Skin epidermis (tissue), 12 donors: ENCODE results near the gene PPDPF.

Source experiments
- H3K27ac ChIP-seq, 21 experiments: fragments of 200-600 bp; sonication (generic) in 11 of 21; one replicate each; pipeline ENCODE4 v1.5.0; 2020; ENCODE audit warnings: mild to moderate bottlenecking in 3 of 21, inconsistent platforms in 2 of 21, moderate library complexity in 2 of 21
- H3K4me3 ChIP-seq, 7 experiments: fragments of 200-600 bp; sonication (generic) in 2 of 7; one replicate each; pipeline ENCODE4 v1.5.0; 2020; ENCODE audit warnings: inconsistent platforms in 2 of 7, mild to moderate bottlenecking in 2 of 7, moderate library complexity in 1 of 7

The PPDPF gene

DNA sequence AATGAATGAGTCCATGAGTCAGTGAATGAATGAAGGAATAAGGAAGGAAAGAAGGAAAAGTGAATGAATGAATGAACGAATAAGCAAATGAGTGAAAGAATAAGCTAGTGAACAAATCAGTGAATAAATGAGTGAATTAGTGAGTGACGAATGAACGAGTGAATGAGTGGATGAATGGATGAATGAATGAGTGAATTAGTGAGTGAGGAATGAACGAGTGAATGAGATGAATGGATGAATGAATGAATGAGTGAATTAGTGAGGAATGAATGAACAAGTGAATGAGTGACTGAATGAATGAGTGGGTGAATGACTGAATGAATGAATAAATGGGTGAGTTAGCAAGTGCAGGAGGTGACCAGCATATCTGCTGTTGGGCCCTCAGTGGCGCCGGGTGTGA lies 23.2 kb downstream of the PPDPF start:
- Histone ChIP-seq H3K27ac (no peak overlapping the region), H3K4me3 (no peak overlapping the region)

DNA sequence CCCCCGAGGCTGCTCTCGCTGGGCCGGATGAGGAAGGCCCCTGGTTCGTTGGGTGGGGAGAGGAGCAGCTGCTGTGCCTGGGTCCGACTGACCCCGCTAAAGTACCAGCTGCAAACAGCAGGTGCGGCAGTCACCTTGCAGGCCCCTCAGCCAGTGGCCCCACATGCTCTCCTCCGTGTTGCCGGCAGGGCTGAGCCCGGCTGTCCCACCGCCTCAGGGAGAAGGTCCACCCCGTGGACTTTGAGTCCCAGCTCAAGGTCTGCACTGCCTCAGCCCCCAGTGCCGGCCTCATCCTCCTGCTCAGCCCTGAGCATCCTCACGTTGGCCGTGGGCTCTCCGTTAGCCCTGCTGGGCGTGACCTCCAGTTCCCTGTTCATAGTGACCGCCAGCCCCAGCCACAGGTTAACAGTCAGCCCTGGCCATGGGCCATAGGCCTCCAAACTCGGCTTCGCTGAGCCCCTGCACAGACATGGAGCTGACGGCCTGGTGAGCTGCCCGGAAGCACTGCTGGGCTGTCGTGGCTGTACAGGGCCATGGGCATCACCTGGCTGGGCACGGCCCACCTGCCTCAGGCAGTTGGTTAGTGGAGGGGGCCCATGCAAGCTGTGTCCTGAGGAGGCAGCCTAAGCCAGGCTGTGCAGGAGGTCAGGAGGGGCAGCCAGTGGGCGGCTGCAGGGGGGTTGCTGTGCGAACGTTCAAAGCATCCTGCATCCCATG lies 23.8 kb downstream of the PPDPF start:
- no peak overlapping the region for H3K4me3 ChIP-seq
- H3K27ac ChIP-seq = peak overlapping the region in 1 of 21 experiments; percentile 14

DNA sequence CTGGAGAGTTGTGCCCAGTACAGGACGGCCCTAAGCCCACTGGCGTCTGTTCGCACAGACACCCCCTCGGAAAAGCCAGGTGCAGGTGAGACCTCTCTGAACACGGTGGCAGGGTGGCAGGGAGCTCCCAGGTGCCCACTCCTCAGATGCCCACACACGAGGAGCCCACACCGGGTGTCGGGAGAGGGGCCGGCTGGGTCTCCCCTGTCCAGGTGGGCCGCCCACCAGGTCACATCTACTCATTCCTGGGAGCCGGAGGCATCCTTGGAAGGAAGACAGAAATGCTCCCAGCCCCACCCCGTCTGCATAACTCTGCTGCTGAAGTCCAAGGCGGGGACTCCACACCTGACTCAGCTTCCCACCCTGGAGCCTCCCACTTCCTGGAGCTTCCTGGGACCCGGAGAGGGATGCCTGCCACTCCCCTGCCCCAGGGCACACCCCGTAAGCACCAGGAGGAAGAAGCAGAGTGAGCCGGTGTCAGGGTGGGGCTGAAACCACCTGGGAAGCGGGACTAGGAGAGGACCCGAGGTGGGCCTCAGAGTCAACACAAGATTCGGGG lies 24.5 kb downstream of the PPDPF start:
- Histone ChIP-seq H3K4me3 (no peak overlapping the region), H3K27ac (peak overlapping the region in 1 of 21 experiments; percentile 14)

DNA sequence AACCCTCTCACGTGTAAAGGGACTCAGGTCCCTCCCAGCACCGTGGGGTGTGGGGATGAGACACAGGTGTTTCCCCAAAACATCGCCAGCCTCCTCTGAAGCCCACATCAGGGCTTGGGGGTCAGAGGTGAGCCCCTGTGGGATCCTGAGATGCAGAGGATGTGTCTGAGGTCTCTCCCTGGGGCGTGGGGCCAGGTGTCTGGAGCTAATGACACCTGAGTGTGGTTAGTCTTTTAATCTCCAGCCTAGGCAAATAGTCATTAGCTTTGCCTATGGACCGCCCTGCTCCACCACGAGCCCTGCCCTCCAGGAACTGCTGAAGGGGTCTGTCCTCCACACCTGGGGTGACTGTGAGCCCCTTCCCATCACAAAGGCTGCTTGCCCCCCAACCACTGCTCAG lies 25.2 kb downstream of the PPDPF start:
- Histone ChIP-seq H3K27ac (no peak overlapping the region), H3K4me3 (no peak overlapping the region)

DNA sequence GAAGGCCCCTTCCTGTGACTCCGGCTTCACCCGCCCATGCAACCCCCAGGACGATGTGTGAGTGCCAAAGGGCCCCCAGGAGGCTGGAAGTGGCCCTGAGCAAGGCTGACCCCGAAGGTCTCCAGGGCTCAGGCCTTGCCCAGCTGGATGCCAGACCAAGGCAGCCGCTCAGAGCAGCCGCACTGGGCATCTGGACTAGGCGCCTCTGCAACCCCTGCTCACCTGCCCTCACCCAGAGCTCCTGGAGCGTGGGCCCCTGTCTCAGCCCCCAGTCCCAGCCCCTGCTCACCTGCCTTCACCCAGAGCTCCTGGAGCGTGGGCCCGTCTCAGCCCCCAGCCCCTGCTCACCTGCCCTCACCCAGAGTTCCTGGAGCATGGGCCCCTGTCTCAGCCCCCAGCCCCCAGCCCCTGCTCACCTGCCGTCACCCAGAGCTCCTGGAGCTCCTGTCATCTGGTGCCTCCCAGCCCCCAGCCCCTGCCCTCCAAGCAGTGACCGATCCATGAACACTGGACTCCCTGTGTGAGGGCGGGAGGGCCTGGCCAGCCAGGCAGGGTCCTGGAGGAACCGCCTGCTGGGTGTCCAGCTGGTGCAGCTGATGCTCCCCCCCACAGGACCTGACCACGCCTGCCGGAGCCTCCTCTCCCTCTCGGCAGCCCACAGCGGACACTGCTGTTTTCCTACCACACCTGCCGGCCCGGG lies 25.8 kb downstream of the PPDPF start:
- H3K27ac ChIP-seq = no peak overlapping the region
- no peak overlapping the region for H3K4me3 ChIP-seq

DNA sequence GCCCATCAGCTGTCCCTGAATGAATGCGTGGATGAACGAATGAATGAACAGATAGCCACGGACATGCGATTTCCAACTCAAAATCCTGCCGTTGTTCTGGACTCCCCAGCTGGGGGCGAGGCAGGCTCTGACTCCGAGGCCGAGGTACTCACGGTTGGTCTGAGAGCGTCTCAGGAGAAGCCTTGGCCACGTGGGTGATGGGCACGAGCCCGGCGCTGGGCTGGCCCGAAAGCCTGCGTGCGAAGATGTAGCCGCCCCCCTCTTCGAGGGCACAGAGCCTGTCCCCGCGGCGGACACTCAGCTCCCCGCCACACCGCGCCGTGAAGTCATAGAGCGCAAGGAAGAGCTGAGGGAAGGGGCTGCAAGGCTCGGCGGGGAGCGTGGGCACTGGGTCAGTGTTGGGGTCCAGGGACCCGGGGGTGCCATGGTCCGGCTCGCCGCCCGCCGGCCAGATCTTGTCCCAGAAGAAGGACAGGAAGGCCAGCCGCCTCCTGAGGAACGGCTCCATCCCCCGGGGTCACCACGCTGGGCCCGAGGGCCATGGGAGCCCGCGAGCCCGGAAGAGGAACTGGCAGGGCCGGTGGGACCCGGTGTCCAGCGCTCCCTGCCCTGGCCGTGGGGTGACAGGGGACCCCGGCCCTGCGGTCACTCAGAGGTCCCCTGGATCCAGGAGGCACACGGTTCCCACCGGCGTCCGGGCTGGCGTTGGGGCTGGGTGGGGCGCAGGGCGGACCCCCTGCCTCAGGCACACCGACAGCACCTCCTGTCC lies 26.6 kb downstream of the PPDPF start:
- Histone ChIP-seq H3K27ac (no peak overlapping the region), H3K4me3 (no peak overlapping the region)

DNA sequence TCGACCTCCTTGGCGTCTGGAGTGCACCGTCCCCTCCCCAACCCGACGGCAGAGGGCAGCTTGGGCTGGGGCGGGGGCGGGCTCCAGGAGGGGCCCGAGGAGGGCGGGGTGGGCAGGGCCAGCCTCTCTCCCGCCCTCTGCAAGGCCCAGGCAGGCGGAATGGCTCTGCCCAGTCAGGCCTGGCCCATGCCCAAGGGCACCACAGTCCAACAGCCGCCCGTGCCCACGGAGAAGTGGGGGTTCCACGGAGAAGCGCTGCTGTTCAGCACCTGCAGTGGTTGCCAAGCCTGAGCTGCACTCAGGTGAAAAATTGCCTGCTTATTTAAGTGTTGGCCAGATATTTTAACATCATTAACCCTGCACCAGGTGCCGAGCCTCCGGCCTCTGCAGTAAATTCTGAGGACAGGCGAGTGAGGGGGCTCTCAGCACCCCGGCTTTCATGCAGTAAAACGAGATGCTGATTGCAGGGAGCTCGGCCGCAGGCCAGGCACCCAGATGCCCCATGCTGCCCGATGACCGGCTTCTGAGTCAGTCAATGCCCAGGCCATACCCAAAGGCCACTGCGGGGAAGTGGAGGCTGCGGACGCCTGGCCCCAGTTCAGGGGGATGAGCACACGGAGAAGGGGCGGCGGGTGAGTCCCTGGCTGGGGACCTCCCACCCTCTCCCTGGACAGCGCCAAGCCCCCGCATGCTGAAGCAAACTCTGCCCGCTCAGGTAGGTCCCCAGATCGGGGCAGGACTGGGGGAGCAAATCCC lies 27.3 kb downstream of the PPDPF start, which contains the start of gene SRMS:
SRMS (minus strand) TSS at position 25 of the 756 bp plus-strand sequence. CDS start 286 bp downstream, outside the sequence.
- Histone ChIP-seq H3K27ac (no peak within 1 kb of the TSS), H3K4me3 (no peak within 1 kb of the TSS)

DNA sequence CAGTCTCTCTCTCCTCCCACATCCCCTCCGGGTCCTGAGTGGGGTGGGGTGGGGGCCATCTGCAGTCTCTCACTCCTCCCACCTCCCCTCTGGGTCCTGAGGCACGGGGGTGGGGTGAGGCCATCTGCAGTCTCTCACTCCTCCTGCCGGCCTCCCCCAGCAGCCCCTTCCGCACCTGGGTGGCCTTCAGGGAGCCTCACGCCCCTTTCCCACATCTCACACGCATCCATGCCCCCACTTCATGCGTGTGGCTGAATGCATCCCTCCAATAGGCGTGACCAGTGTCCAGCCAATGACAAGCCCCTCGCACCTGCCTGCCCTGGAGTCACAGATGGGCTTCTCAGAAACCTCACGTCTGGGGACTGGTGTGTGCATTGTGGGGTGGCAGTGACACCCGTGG lies 28.0 kb downstream of the PPDPF start:
- Histone ChIP-seq H3K4me3 (no peak overlapping the region), H3K27ac (no peak overlapping the region)

DNA sequence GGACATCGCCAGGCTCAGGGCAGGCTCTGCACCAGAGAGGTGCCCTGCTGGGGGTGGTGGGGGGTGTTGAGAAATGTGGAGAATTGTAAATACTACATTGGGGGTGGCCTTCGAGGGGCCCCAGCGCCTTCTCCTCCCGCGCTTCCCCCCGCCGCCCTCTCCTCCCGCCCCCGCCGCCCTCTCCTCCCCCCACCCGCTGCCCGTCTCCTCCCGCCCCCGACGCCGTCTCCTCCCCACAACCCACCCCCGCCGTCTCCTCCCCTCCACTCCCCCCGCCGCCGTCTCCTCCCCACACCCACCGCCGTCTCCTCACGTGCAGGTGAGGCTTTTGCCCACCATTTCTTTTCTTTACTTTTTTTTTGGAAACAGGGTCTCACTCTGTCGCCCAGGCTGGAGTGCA lies 28.5 kb downstream of the PPDPF start:
- no peak overlapping the region for H3K27ac ChIP-seq
- no peak overlapping the region for H3K4me3 ChIP-seq

DNA sequence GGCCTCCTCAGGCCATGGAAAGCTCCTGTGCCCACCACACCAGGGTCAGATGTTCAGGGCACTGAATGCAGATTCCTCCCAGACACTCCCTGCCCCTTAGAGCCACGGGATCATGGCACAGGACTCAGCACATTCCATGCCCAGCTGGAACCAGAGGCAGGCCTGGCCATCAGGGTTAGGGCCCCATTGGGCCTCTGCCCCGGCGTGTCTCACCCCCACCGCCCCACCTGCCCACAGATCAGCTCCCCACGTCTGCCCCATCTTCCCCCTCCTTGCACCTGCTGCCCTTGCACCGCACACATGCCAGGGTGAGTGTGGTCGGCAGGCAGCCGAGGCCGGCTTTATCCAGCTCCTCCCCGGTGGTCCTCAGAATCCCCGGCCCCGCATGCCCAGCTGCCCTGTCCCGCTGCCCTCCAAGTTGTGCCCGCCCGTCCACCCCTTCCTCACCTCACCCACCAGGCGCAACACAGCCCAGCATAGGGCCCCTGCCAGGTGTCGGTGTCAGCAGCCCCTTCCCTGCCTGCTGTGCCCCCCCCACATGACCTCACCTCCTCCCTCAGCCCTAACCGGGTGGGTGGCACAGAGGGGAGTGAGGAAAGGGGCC lies 29.2 kb downstream of the PPDPF start:
- no peak overlapping the region for H3K27ac ChIP-seq
- H3K4me3 ChIP-seq = no peak overlapping the region

DNA sequence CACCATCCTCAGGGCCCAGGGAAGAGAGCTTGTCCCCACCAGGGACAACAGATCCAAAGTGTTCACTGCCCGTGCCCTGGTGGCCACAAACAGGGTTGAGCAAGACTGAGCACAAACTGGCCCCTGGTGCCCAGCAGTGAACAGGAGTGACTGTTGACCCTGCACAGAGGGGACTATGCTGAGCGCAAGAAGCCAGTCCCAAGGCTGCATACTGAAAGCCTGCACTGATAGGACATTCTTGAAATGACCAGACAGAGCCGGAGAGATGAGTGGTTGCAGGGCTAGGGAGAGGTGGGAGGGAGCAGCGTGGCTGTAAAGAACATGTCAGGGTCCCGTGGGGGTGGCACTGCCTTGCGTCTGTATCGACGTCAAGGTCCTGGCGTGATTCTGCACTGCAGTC lies 30.5 kb downstream of the PPDPF start:
- Histone ChIP-seq H3K27ac (no peak overlapping the region), H3K4me3 (no peak overlapping the region)

DNA sequence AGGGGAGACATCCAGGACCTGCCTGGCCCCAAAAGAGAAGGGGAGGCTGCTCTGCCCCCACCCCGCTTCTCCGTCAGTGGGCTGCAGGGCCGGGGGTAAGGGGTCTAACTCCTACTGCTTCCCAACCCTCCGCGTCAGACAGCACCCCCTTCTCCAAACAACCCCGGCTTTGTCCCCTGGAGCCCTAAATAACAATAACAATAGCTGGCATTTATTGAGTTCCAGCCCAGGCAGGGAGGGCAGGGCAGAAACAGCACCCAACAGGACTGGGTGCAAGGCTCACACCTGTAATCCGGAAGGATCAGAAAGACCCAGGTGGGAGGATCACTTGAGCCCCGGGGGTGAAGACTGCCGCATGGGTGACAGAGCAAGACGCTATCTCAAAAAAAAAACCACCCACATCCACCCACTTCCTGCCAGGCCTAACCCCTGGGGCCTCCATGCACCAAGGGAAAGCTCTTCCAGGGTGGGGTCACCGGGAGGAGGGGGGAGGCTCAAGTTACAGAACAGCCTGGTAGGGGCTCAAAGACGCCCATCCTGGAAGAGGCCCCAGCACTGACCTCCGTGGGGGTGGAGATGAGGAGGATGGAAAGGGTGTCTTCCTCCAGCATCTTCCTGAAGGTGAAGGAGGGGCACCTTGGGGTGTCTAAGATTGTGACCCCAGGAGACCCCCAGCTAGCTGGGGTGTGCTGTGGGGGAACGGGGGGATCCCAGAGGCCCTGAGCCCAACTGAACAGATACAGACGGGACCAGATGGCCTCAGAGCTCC lies 32.1 kb downstream of the PPDPF start:
- peak overlapping the region in 10 of 21 experiments; percentile 8 to 79 (median 58) for H3K27ac ChIP-seq

DNA sequence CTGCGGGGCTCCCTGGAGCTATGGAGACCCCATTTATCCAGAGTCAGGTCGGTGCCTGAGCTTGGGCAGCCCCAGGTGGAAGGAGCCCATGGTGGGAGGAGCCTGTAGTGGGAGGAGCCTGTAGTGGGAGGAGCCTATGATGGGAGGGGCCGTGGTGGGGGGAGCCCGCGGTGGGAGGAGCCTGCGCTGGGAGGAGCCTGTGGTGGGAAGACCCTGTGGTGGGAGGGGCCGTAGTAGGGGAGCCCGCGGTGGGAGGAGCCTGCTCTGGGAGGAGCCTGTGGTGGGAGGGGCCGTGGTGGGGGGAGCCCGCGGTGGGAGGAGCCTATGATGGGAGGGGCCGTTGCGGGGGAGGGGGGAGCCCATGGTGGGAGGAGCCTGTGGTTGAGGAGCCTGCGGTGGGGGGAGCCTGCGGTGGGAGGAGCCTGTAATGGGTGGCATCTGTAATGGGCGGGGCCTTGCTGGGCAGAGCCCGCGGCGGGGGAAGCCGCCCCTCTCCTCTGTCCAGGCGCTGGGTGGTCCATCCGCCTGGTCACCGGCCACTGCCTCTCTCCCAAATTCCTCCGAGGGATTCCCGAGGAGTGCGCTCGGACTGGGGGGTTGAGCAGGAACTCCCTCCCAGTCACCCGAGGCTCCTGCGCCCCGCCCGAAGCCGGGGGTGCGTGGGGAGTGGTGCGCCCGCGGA lies 32.8 kb downstream of the PPDPF start:
- peak overlapping the region; percentile 38 to 57 (median 46) for H3K4me3 ChIP-seq
- H3K27ac ChIP-seq = peak overlapping the region in 17 of 21 experiments; percentile 18 to 79 (median 62)

More for the DNA sequence above, 32.1 kb downstream of the PPDPF start:
- H3K4me3 ChIP-seq = peak overlapping the region in 1 of 7 experiments; percentile 57

DNA sequence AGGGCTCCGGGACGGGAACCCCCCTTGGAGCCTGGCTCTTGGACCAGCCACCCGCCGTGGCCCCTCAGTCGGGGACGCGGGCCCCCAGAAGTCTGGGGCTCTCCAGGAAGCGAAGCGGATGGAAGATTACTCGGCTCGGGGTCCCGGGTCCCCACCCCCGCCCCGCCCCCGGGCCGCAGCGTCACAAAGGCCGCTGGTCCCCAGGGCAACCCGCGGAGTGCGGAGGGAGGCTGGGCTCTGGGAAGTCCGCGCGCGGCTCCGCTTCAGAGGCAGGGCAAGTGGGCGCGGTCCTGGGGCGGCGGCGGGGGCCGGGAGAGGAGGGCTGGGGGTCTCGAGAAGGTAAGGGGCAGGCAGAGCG lies 33.3 kb downstream of the PPDPF start, which contains the start of gene FNDC11:
FNDC11 (plus strand) TSS at position 227 of the 358 bp plus-strand sequence. CDS start 1,505 bp downstream, outside the sequence.
- peak within 1 kb of the TSS in 17 of 21 experiments; percentile 18 to 79 (median 62) for H3K27ac ChIP-seq

DNA sequence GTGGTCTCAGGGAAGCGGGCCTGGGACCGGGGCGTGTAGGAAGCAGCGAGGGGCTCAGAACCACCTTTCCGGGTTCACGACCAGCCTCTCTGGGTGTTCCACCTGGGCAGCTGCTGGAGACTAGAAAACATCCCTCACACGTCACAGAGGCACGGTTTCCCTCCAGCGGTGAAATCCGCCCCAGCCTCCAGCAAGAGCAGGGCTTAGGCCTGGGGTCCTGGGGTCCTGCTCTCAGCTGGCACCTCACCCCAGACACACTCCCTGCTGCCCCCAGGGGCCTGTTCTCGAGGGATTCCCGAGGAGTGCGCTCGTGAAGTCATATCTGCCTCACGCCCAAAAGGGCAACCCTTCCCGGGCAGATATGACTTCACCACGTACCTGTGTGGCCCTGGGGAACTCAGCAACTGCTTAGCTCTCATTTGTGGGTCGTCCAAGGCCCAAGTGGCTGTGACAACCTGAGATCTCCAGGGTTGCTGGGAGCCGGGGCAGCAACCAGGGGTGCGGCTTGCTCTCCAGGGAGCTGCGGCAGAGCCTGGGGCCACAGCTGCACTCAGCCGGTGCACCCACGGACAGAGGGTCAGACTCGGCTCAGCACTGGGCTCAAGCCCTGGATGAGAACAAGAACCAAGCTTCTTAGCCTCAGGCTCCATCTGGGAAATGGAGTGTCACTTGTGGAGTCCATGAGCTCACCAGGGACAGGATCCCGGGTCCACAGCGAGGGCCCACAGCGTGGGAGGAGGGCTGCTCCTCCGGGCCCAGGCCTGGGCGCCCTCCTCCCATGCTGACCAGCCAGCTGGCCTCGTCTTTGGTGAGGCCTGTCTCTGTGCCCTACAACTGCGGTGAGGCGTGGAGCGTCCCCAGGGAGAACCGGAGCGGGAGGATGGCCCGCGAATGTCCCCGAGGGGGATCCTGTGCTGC lies 34.1 kb downstream of the PPDPF start:
- H3K4me3 ChIP-seq = peak overlapping the region; percentile 38 to 57 (median 46)
- H3K27ac ChIP-seq = peak overlapping the region in 12 of 21 experiments; percentile 18 to 79 (median 64)

More for the DNA sequence above, 33.3 kb downstream of the PPDPF start, which contains the start of gene FNDC11:
- H3K4me3 ChIP-seq = peak within 1 kb of the TSS; percentile 38 to 57 (median 46)

DNA sequence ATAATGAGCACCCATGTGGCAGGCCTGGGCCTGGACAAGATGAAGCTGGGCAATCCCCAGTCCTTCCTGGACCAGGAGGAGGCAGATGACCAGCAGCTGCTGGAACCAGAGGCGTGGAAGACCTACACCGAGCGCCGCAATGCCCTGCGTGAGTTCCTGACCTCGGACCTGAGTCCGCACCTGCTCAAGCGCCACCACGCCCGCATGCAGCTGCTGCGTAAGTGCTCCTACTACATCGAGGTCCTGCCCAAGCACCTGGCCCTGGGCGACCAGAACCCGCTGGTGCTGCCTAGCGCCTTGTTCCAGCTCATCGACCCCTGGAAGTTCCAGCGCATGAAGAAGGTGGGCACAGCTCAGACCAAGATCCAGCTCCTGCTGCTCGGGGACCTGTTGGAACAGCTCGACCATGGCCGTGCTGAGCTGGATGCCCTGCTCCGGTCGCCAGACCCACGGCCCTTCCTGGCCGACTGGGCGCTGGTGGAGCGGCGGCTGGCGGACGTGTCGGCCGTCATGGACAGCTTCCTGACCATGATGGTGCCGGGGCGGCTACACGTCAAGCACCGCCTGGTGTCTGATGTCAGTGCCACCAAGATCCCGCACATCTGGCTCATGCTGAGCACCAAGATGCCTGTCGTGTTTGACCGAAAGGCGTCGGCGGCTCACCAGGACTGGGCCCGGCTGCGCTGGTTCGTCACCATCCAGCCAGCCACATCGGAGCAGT lies 35.3 kb downstream of the PPDPF start:
- Histone ChIP-seq H3K27ac (peak overlapping the region in 1 of 21 experiments; percentile 79), H3K4me3 (no peak overlapping the region)
